ENCODE data around the gene KCNJ6.

DNA sequence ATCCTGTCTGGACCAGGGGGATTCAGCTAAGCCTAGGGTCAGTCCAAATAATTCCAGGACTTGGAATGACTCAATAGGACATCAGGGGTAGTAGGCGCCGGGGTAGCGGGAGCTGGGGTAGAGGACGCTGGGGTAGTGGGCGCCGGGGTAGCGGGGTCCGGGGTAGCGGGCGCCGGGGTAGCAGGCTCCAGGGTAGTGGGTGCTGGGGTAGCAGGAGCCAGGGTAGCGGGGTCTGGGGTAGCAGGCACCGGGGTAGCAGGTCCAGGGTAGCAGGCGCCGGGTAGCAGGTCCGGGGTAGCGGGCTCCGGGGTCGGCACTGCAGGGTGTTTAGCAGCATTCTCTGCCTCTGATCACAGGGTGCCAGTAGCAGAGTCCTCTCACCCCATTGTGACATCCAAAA lies 248.9 kb downstream of the KCNJ6 start:
- TF ChIP-seq, protein P1, sequence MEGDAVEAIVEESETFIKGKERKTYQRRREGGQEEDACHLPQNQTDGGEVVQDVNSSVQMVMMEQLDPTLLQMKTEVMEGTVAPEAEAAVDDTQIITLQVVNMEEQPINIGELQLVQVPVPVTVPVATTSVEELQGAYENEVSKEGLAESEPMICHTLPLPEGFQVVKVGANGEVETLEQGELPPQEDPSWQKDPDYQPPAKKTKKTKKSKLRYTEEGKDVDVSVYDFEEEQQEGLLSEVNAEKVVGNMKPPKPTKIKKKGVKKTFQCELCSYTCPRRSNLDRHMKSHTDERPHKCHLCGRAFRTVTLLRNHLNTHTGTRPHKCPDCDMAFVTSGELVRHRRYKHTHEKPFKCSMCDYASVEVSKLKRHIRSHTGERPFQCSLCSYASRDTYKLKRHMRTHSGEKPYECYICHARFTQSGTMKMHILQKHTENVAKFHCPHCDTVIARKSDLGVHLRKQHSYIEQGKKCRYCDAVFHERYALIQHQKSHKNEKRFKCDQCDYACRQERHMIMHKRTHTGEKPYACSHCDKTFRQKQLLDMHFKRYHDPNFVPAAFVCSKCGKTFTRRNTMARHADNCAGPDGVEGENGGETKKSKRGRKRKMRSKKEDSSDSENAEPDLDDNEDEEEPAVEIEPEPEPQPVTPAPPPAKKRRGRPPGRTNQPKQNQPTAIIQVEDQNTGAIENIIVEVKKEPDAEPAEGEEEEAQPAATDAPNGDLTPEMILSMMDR (conservative IDR thresholded peaks at IDR 0.05; ENCODE audit: low read depth, low read length), result no peak
- TF ChIP-seq EZH2 (IDR thresholded peaks at IDR 0.05; ENCODE audit: borderline replicate concordance, low read depth, low read length, poor library complexity, severe bottlenecking), result no peak

Data from A673 (cell line).